ENCODE results near the gene G3BP2.
"Not testable (repeated sequence)": the region's sequence is repeated elsewhere in the genome, so short reads cannot be mapped to it uniquely, and the experiment has no call there.

G3BP2 gene

GRCh38 chr4:75668596-75668995 lies 4.6 kb downstream of the G3BP2 start:
- no peak for TF ChIP-seq CTCF (IDR thresholded peaks at IDR 0.05; ENCODE audit: extremely low read depth, missing control alignments)
- no peak for DNase-seq (ENCODE audit: low spot score)

- not testable (repeated sequence) for DNase-seq (ENCODE audit: low spot score)
Measured at GRCh38 chr4:75667636-75668035, 5.6 kb downstream of the G3BP2 start.

- no peak for DNase-seq (ENCODE audit: low spot score)
- no peak for TF ChIP-seq CTCF (IDR thresholded peaks at IDR 0.05; ENCODE audit: extremely low read depth, missing control alignments)
Measured at GRCh38 chr4:75666299-75666698, 6.9 kb downstream of the G3BP2 start.

GRCh38 chr4:75664604-75665003 lies 8.6 kb downstream of the G3BP2 start:
- not testable (repeated sequence) for DNase-seq (ENCODE audit: low spot score)

- no peak for DNase-seq (ENCODE audit: low spot score)
- TF ChIP-seq CTCF (IDR thresholded peaks at IDR 0.05; ENCODE audit: extremely low read depth, missing control alignments): no peak
Measured at GRCh38 chr4:75662626-75663025, 10.6 kb downstream of the G3BP2 start.

- TF ChIP-seq CTCF (IDR thresholded peaks at IDR 0.05; ENCODE audit: extremely low read depth, missing control alignments): no peak
Measured at GRCh38 chr4:75660491-75660890, 12.7 kb downstream of the G3BP2 start.

GRCh38 chr4:75659512-75660031 lies 13.6 kb downstream of the G3BP2 start:
- no peak for DNase-seq (ENCODE audit: low spot score)

More at GRCh38 chr4:75660491-75660890, 12.7 kb downstream of the G3BP2 start:
- DNase-seq (ENCODE audit: low spot score): no peak

GRCh38 chr4:75658876-75659275 lies 14.3 kb downstream of the G3BP2 start:
- TF ChIP-seq CTCF (IDR thresholded peaks at IDR 0.05; ENCODE audit: extremely low read depth, missing control alignments): no peak
- no peak for DNase-seq (ENCODE audit: low spot score)

More at GRCh38 chr4:75659512-75660031, 13.6 kb downstream of the G3BP2 start:
- no peak for TF ChIP-seq CTCF (IDR thresholded peaks at IDR 0.05; ENCODE audit: extremely low read depth, missing control alignments)
